Gastrocnemius medialis (tissue), 4 donors: Measurements from ENCODE around the gene CPS1. TPM values are rescaled to one million over a fixed set of nuclear protein-coding genes. Genes with fewer than 3 reads are reported as not detected.

Source experiments
- ATAC-seq, 2 donors: fragments of 150-250 bp; one replicate each; pipeline ENCODE4 v1.9.1; 2016
- DNase-seq, 2 donors: peaks; one replicate each; pipeline ENCODE4 v3.0.0-alpha.2; 2019
- H3K27ac ChIP-seq, 4 donors: fragments of 200-600 bp; sonication (generic); 1 replicate in 1 of 4; 2 replicates in 3 of 4; pipeline ENCODE4 v1.5.1; 2016 to 2018; ENCODE audit warnings: mild to moderate bottlenecking in 2 of 4, moderate library complexity in 1 of 4
- H3K27me3 ChIP-seq, 3 donors: fragments of 200-600 bp; sonication (generic) in 2 of 3; 1 replicate in 1 of 3; 2 replicates in 2 of 3; pipeline versions ENCODE4 v1.5.1 to v1.6.0; 2016 to 2019; ENCODE audit warnings: mild to moderate bottlenecking in 1 of 3, moderate library complexity in 1 of 3
- H3K36me3 ChIP-seq, 2 donors: fragments of 200-600 bp; sonication (generic) in 1 of 2; one replicate each; pipeline ENCODE4 v1.5.1; 2017 to 2018
- H3K4me1 ChIP-seq, 2 donors: fragments of 200-600 bp; sonication (generic) in 1 of 2; one replicate each; pipeline ENCODE4 v1.5.1; 2016 to 2017; ENCODE audit warnings: mild to moderate bottlenecking in 2 of 2
- H3K4me3 ChIP-seq, 4 donors: fragments of 200-600 bp; sonication (generic) in 3 of 4; 1 replicate in 1 of 4; 2 replicates in 3 of 4; pipeline ENCODE4 v1.5.1; 2016 to 2019; ENCODE audit warnings: mild to moderate bottlenecking in 2 of 4
- H3K9me3 ChIP-seq, 3 donors: fragments of 200-600 bp; sonication (generic) in 2 of 3; 1 replicate in 1 of 3; 2 replicates in 2 of 3; pipeline ENCODE4 v1.5.1; 2016 to 2019
- POLR2A ChIP-seq, 2 donors: fragments of 450-650 bp; IDR thresholded peaks; one replicate each; pipeline ENCODE4 v1.6.1; 2017; ENCODE audit warnings: antibody characterized with exemption in 2 of 2, mild to moderate bottlenecking in 2 of 2, moderate library complexity in 2 of 2
- in situ Hi-C, 4 donors: fragments of 200-750 bp; cut with MboI; loops; one replicate each; pipeline versions ENCODE4 v1.15.0 to v1.8.0; 2017; ENCODE audit warnings: low sequenced_read_pairs in 4 of 4
- intact Hi-C: fragments of 100-400 bp; cut with DNase I; formaldehyde crosslinking; loops from one replicate; pipeline ENCODE4 v1.15.1; 2023; ENCODE audit warnings: low total_unique reads
- total RNA-seq, 4 donors: library from RNA; depleted of rRNA; stranded (reverse); fragments of >200 nt; gene quantifications; one replicate each; pipeline versions ENCODE4 v1.1.0 to v1.2.3, GENCODE V29; 2016
- TF ChIP-seq, protein P1 (sequence below), 5 experiments: fragments of 450-650 bp in 3 of 5; fragments of 200-600 bp in 2 of 5; sonication (generic) in 2 of 5; IDR thresholded peaks in 4 of 5; conservative IDR thresholded peaks in 1 of 5; 1 replicate in 4 of 5; 2 replicates in 1 of 5; pipeline ENCODE4 v1.5.1; 2016 to 2019; ENCODE audit warnings: antibody characterized with exemption in 5 of 5, mild to moderate bottlenecking in 3 of 5, moderate library complexity in 3 of 5

CPS1 gene
- total RNA-seq, 4 donors from 2014 or later, result 1.2 to 4.5 (median 2.6) TPM

- no peaks in the 10 kb centered on the region for H3K9me3 ChIP-seq
- H3K36me3 ChIP-seq, result no peaks in the 10 kb centered on the region
- no peak for DNase-seq
- H3K4me1 ChIP-seq, result no peaks in the 10 kb centered on the region
- no peak overlapping the region for H3K4me3 ChIP-seq
- no peak for ATAC-seq
- no peak overlapping the region for H3K27ac ChIP-seq
- in situ Hi-C loops, result no loop called here
- no peaks in the 10 kb centered on the region for H3K27me3 ChIP-seq
- intact Hi-C loops, result no loop called here
- TF ChIP-seq, protein P1, sequence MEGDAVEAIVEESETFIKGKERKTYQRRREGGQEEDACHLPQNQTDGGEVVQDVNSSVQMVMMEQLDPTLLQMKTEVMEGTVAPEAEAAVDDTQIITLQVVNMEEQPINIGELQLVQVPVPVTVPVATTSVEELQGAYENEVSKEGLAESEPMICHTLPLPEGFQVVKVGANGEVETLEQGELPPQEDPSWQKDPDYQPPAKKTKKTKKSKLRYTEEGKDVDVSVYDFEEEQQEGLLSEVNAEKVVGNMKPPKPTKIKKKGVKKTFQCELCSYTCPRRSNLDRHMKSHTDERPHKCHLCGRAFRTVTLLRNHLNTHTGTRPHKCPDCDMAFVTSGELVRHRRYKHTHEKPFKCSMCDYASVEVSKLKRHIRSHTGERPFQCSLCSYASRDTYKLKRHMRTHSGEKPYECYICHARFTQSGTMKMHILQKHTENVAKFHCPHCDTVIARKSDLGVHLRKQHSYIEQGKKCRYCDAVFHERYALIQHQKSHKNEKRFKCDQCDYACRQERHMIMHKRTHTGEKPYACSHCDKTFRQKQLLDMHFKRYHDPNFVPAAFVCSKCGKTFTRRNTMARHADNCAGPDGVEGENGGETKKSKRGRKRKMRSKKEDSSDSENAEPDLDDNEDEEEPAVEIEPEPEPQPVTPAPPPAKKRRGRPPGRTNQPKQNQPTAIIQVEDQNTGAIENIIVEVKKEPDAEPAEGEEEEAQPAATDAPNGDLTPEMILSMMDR (IDR thresholded peaks at IDR 0.05 in 4 of 5, conservative IDR thresholded peaks at IDR 0.05 in 1 of 5), result no peak
- no peak for TF ChIP-seq POLR2A (IDR thresholded peaks at IDR 0.05)
Observed at GRCh38 chr2:210551001-210551400, 5.4 kb upstream of the CPS1 start.

DNA sequence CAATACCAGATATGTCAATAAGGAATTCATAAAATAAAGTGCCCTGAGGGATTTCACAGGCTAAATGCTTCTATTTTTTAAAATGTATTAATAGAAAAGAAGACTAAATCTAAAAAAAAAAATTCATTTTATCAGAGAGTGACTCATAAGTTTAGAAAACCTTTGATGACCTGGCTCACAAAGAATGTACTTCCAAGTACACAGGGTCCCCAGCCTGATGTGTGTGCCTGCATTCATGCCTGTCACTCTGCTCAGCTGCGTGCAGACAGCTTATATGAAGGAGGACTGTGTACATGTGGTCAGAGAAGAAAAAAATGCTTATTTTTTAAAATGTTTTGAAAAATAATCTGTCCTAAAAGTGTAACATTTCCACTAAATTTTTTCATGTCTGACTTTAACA, 3.0 kb upstream of the CPS1 start:
- H3K27ac ChIP-seq, result no peak overlapping the region
- H3K36me3 ChIP-seq, result no peaks in the 10 kb centered on the region
- no peaks in the 10 kb centered on the region for H3K9me3 ChIP-seq
- no peak overlapping the region for H3K4me3 ChIP-seq
- no peak for ATAC-seq
- intact Hi-C loops (no loop called here), in situ Hi-C loops (no loop called here)
- H3K27me3 ChIP-seq, result no peaks in the 10 kb centered on the region
- no peaks in the 10 kb centered on the region for H3K4me1 ChIP-seq
- no peak for DNase-seq
- TF ChIP-seq, protein P1 (IDR thresholded peaks at IDR 0.05 in 4 of 5, conservative IDR thresholded peaks at IDR 0.05 in 1 of 5), result no peak
- TF ChIP-seq POLR2A (IDR thresholded peaks at IDR 0.05), result no peak

GRCh38 chr2:210555555-210555954, 844 bp upstream of the CPS1 start:
- Histone ChIP-seq H3K27me3 (no peaks in the 10 kb centered on the region), H3K4me1 (no peaks in the 10 kb centered on the region), H3K9me3 (no peaks in the 10 kb centered on the region), H3K27ac (no peak overlapping the region), H3K4me3 (no peak overlapping the region), H3K36me3 (no peaks in the 10 kb centered on the region)
- ATAC-seq (no peak), DNase-seq (no peak)
- intact Hi-C loops, result no loop called here
- in situ Hi-C loops, result no loop called here
- no peak for TF ChIP-seq POLR2A (IDR thresholded peaks at IDR 0.05)
- TF ChIP-seq, protein P1 (IDR thresholded peaks at IDR 0.05 in 4 of 5, conservative IDR thresholded peaks at IDR 0.05 in 1 of 5), result no peak

DNA sequence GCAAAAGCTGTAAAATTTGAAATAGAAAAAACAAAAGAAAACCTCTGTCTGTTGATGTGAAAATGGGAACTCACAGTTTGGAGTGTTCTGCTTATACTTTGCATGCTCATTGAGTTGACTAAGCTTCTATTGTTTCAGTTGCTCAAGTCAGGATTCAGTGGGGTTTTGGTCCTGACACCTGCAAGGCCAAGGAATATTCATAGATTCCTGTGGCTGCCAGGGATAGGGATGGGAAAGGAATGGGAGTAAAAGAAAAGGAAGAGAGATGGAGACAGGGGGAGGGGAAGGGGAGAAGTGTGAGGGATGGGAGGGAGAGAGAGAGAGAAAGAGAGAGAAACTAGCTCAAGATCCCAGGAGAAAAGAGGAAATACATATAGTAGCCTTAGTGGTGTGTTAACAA, 1.3 kb downstream of the CPS1 start:
- H3K4me3 ChIP-seq, result no peak overlapping the region
- TF ChIP-seq, protein P1 (IDR thresholded peaks at IDR 0.05 in 4 of 5, conservative IDR thresholded peaks at IDR 0.05 in 1 of 5), result no peak
- no peak for TF ChIP-seq POLR2A (IDR thresholded peaks at IDR 0.05)
- H3K36me3 ChIP-seq, result no peaks in the 10 kb centered on the region
- in situ Hi-C loops (no loop called here), intact Hi-C loops (no loop called here)
- H3K9me3 ChIP-seq, result no peaks in the 10 kb centered on the region
- no peak for ATAC-seq
- H3K27me3 ChIP-seq, result no peaks in the 10 kb centered on the region
- no peaks in the 10 kb centered on the region for H3K4me1 ChIP-seq
- no peak overlapping the region for H3K27ac ChIP-seq
- no peak for DNase-seq

GRCh38 chr2:210558708-210559107, 2.3 kb downstream of the CPS1 start:
- in situ Hi-C loops (no loop called here), intact Hi-C loops (no loop called here)
- DNase-seq, result no peak
- Histone ChIP-seq H3K27me3 (no peaks in the 10 kb centered on the region), H3K4me1 (no peaks in the 10 kb centered on the region), H3K36me3 (no peaks in the 10 kb centered on the region), H3K9me3 (no peaks in the 10 kb centered on the region), H3K27ac (no peak overlapping the region), H3K4me3 (no peak overlapping the region)
- TF ChIP-seq, protein P1 (IDR thresholded peaks at IDR 0.05 in 4 of 5, conservative IDR thresholded peaks at IDR 0.05 in 1 of 5), result no peak
- no peak for TF ChIP-seq POLR2A (IDR thresholded peaks at IDR 0.05)
- no peak for ATAC-seq
